ENCODE measurements around the gene ILRUN. TPM values are rescaled to one million over a fixed set of nuclear protein-coding genes. Genes with fewer than 3 reads are reported as not detected.
A peak's percentile ranks its signal among the peaks of the same experiment; 100 is the strongest.

The ILRUN gene
- total RNA-seq, 5 donors from 2014 or later (not counting 1 experiment from before 2014, with no cell fraction given) = 61.0 to 76.6 (median 65.1) TPM

GRCh38 chr6:34701199-34701598, 4.6 kb upstream of the ILRUN start:
- Mint-ChIP-seq H3K4me1 (peaks cover 11 to 22% (median 18%) of the 10 kb centered on the region in 3 donors), H3K27ac (no peak overlapping the region), H3K27me3 (no peaks in the 10 kb centered on the region), H3K36me3 (no peaks in the 10 kb centered on the region), H3K9me3 (no peaks in the 10 kb centered on the region), H3K4me3 (no peak overlapping the region)
- 82% methylated on average over 3 of the region's 9 CpGs for WGBS (ENCODE audit: insufficient coverage)
- H3K27me3 ChIP-seq (replicated peaks in 1 of 2; ENCODE audit: control insufficient read depth in 2 of 2, extremely low read depth in 1 of 2, insufficient read depth in 2 of 2, low read length in 1 of 2) = peaks cover 0 to 5% of the 10 kb centered on the region in 2 experiments
- no peaks in the 10 kb centered on the region for H3K36me3 ChIP-seq (ENCODE audit: control insufficient read depth in 2 of 2, extremely low read depth in 1 of 2, insufficient read depth in 1 of 2, low read length in 1 of 2)
- H3K4me1 ChIP-seq (ENCODE audit: control insufficient read depth in 1 of 2, extremely low read depth in 1 of 2, insufficient read depth in 2 of 2, low read length in 2 of 2) = peaks cover 4 to 5% of the 10 kb centered on the region in 2 experiments
- ChIA-PET CTCF (no interaction called here), POLR2A (no interaction called here)
- no peak overlapping the region for H3K4me3 ChIP-seq (ENCODE audit: control insufficient read depth in 1 of 2, extremely low read depth in 1 of 2, low read length in 1 of 2)
- ATAC-seq (replicated peaks in 1 of 4) (no peak), DNase-seq (no peak)
- H3K9me3 ChIP-seq = no peaks in the 10 kb centered on the region
- H3K27ac ChIP-seq (ENCODE audit: low read length) = no peak overlapping the region

DNA sequence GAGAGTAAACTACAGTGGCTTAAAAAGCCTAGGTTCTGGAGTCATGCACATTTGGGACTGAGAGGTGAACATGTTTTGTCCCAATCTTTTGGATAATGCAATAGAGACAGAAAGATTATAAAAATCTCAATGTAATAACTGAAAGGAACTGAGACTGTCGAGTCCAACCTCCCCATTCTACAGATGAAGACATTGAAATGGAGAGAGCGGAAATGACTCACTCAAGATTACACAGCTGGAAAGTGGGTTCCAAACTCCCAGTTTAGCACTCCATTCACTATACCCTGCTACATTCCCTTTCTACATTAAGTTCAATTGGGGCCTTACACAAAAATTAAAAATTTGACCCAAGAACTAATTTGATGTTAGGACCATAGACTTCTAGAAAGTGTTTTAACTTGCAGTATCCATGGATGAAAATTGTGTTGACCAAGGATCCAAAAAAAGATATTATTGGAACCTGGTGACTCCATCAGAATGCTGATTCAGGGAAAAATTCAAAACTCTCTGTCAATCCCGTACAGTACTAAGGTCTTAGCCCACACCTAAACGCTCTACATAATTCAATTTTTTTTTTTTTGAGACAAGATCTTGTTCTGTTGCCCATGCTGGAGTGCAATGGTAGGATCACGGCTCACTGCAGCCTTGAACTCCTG, 1.5 kb upstream of the ILRUN start:
- Mint-ChIP-seq H3K27ac (peak overlapping the region; percentile 97 to 98), H3K4me3 (peak overlapping the region; percentile 88 to 99 (median 98)), H3K9me3 (no peaks in the 10 kb centered on the region), H3K27me3 (no peaks in the 10 kb centered on the region), H3K4me1 (peaks cover 35 to 42% (median 39%) of the 10 kb centered on the region in 3 donors), H3K36me3 (peaks cover 13% of the 10 kb centered on the region)
- Histone ChIP-seq H3K27me3 (replicated peaks in 1 of 2; ENCODE audit: control insufficient read depth in 2 of 2, extremely low read depth in 1 of 2, insufficient read depth in 2 of 2, low read length in 1 of 2) (peaks cover 0 to 5% of the 10 kb centered on the region in 2 experiments), H3K27ac (ENCODE audit: low read length) (peak overlapping the region; percentile 95), H3K4me1 (ENCODE audit: control insufficient read depth in 1 of 2, extremely low read depth in 1 of 2, insufficient read depth in 2 of 2, low read length in 2 of 2) (peaks cover 16 to 30% of the 10 kb centered on the region in 2 experiments), H3K9me3 (no peaks in the 10 kb centered on the region), H3K4me3 (ENCODE audit: control insufficient read depth in 1 of 2, extremely low read depth in 1 of 2, low read length in 1 of 2) (no peak overlapping the region), H3K36me3 (ENCODE audit: control insufficient read depth in 2 of 2, extremely low read depth in 1 of 2, insufficient read depth in 1 of 2, low read length in 1 of 2) (no peaks in the 10 kb centered on the region)
- ChIA-PET POLR2A (interaction anchor here in 1 of 2 donors (0.7 kb wide), 1 partner anchor 9 kb away, joined by 3 read pairs; no protein-coding TSS in a partner anchor), CTCF (interaction anchor here in 1 of 2 donors (1.0 kb wide), 1 partner anchor 42 kb away, joined by 3 read pairs; no protein-coding TSS in a partner anchor)
- DNase-seq (no peak), ATAC-seq (replicated peaks in 1 of 4) (no peak)
- no CpG with 5 or more reads among the region's 5 CpGs for WGBS (ENCODE audit: insufficient coverage)

- H3K9me3 ChIP-seq = no peaks in the 10 kb centered on the region
- 80% methylated on average over 2 of the region's 5 CpGs for WGBS (ENCODE audit: insufficient coverage)
- H3K27me3 ChIP-seq (replicated peaks in 1 of 2; ENCODE audit: control insufficient read depth in 2 of 2, extremely low read depth in 1 of 2, insufficient read depth in 2 of 2, low read length in 1 of 2) = peaks cover 0 to 5% of the 10 kb centered on the region in 2 experiments
- Mint-ChIP-seq H3K4me1 (peaks cover 39 to 46% (median 43%) of the 10 kb centered on the region in 3 donors), H3K9me3 (no peaks in the 10 kb centered on the region), H3K36me3 (peaks cover 14% of the 10 kb centered on the region), H3K27ac (peak overlapping the region; percentile 97 to 98), H3K4me3 (peak overlapping the region; percentile 88 to 99 (median 98)), H3K27me3 (no peaks in the 10 kb centered on the region)
- DNase-seq (no peak), ATAC-seq (replicated peaks in 1 of 4) (no peak)
- H3K36me3 ChIP-seq (ENCODE audit: control insufficient read depth in 2 of 2, extremely low read depth in 1 of 2, insufficient read depth in 1 of 2, low read length in 1 of 2) = no peaks in the 10 kb centered on the region
- ChIA-PET POLR2A (interaction anchor here (0.7 to 1.0 kb wide), 2 partner anchors 9 to 40 kb away, joined by 3 to 5 read pairs; no protein-coding TSS in a partner anchor), CTCF (interaction anchor here in 1 of 2 donors (1.0 kb wide), 1 partner anchor 41 kb away, joined by 3 read pairs; no protein-coding TSS in a partner anchor)
- H3K27ac ChIP-seq (ENCODE audit: low read length) = peak overlapping the region; percentile 95
- H3K4me1 ChIP-seq (ENCODE audit: control insufficient read depth in 1 of 2, extremely low read depth in 1 of 2, insufficient read depth in 2 of 2, low read length in 2 of 2) = peaks cover 18 to 34% of the 10 kb centered on the region in 2 experiments
- peak overlapping the region in 1 of 2 donors; percentile 96 for H3K4me3 ChIP-seq (ENCODE audit: control insufficient read depth in 1 of 2, extremely low read depth in 1 of 2, low read length in 1 of 2)
Measured at GRCh38 chr6:34697544-34697836, 923 bp upstream of the ILRUN start.

- no peaks in the 10 kb centered on the region for H3K9me3 ChIP-seq
- H3K4me3 ChIP-seq (ENCODE audit: control insufficient read depth in 1 of 2, extremely low read depth in 1 of 2, low read length in 1 of 2) = peak overlapping the region; percentile 96
- Mint-ChIP-seq H3K27ac (peak overlapping the region; percentile 83 to 87), H3K4me1 (peaks cover 48 to 56% (median 52%) of the 10 kb centered on the region in 3 donors), H3K27me3 (no peaks in the 10 kb centered on the region), H3K9me3 (no peaks in the 10 kb centered on the region), H3K4me3 (peak overlapping the region; percentile 88 to 99 (median 98)), H3K36me3 (peaks cover 14% of the 10 kb centered on the region)
- ChIA-PET CTCF (interaction anchor here (0.6 to 1.9 kb wide), 7 partner anchors 24 to 353 kb away, joined by 3 to 7 read pairs (median 3); no protein-coding TSS in a partner anchor), POLR2A (interaction anchor here (0.6 to 1.1 kb wide), 3 partner anchors 40 to 113 kb away, joined by 3 to 7 read pairs (median 4); no protein-coding TSS in a partner anchor)
- peaks cover 0 to 3% of the 10 kb centered on the region in 2 experiments for H3K27me3 ChIP-seq (replicated peaks in 1 of 2; ENCODE audit: control insufficient read depth in 2 of 2, extremely low read depth in 1 of 2, insufficient read depth in 2 of 2, low read length in 1 of 2)
- WGBS (ENCODE audit: insufficient coverage) = under 1% methylated on average over 31 of the region's 41 CpGs
- peak overlapping the region; percentile 79 for H3K27ac ChIP-seq (ENCODE audit: low read length)
- H3K4me1 ChIP-seq (ENCODE audit: control insufficient read depth in 1 of 2, extremely low read depth in 1 of 2, insufficient read depth in 2 of 2, low read length in 2 of 2) = peaks cover 18 to 44% of the 10 kb centered on the region in 2 experiments
- H3K36me3 ChIP-seq (ENCODE audit: control insufficient read depth in 2 of 2, extremely low read depth in 1 of 2, insufficient read depth in 1 of 2, low read length in 1 of 2) = no peaks in the 10 kb centered on the region
- DNase-seq (peak in 1 of 35 experiments; percentile 7), ATAC-seq (replicated peaks in 1 of 4) (peak in 3 of 4 experiments; percentile 10 to 59 (median 25))
Measured at GRCh38 chr6:34696189-34696738, 303 bp downstream of the ILRUN start.

DNA sequence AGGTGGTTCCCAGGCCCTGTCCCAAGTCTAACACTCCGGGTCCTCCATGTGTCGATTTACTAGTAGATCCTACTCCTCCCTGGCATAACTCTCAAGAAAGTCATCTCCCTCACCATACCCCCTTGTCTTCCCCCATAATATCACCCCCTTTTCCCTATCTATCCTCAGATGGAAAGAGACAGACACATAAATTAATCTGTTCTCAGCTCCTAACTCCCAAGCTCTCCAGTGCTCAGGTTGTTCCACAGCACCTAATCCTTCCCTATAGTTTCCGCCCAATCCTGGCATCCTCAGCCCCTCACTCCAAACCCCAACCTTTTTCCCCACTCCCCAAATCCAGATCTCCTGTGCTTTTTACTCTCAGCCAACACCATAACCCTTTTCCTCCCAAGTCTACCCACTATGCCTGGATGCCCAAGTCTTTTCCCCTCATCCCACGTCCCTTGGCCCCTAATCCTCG, 808 bp downstream of the ILRUN start:
- ChIA-PET POLR2A (interaction anchor here (0.5 to 1.1 kb wide), 4 partner anchors 14 to 113 kb away, joined by 3 to 7 read pairs (median 4); no protein-coding TSS in a partner anchor), CTCF (interaction anchor here (0.6 to 1.9 kb wide), 4 partner anchors 23 to 353 kb away, joined by 3 to 7 read pairs (median 3); no protein-coding TSS in a partner anchor)
- ATAC-seq (replicated peaks in 1 of 4) (no peak), DNase-seq (peak in 1 of 35 experiments; percentile 12)
- Histone ChIP-seq H3K9me3 (no peaks in the 10 kb centered on the region), H3K4me1 (ENCODE audit: control insufficient read depth in 1 of 2, extremely low read depth in 1 of 2, insufficient read depth in 2 of 2, low read length in 2 of 2) (peaks cover 18 to 44% of the 10 kb centered on the region in 2 experiments), H3K27me3 (replicated peaks in 1 of 2; ENCODE audit: control insufficient read depth in 2 of 2, extremely low read depth in 1 of 2, insufficient read depth in 2 of 2, low read length in 1 of 2) (no peaks in the 10 kb centered on the region), H3K36me3 (ENCODE audit: control insufficient read depth in 2 of 2, extremely low read depth in 1 of 2, insufficient read depth in 1 of 2, low read length in 1 of 2) (no peaks in the 10 kb centered on the region), H3K27ac (ENCODE audit: low read length) (peak overlapping the region; percentile 79), H3K4me3 (ENCODE audit: control insufficient read depth in 1 of 2, extremely low read depth in 1 of 2, low read length in 1 of 2) (peak overlapping the region; percentile 96)
- H3K4me1 Mint-ChIP-seq = peaks cover 53 to 59% (median 57%) of the 10 kb centered on the region in 3 donors
- peak overlapping the region; percentile 83 to 87 for H3K27ac Mint-ChIP-seq
- no peaks in the 10 kb centered on the region for H3K27me3 Mint-ChIP-seq
- H3K36me3 Mint-ChIP-seq = peaks cover 14% of the 10 kb centered on the region
- no peaks in the 10 kb centered on the region for H3K9me3 Mint-ChIP-seq
- WGBS (ENCODE audit: insufficient coverage) = 34% methylated on average over 5 of the region's 5 CpGs
- H3K4me3 Mint-ChIP-seq = peak overlapping the region; percentile 88 to 99 (median 98)

- Histone ChIP-seq H3K36me3 (ENCODE audit: control insufficient read depth in 2 of 2, extremely low read depth in 1 of 2, insufficient read depth in 1 of 2, low read length in 1 of 2) (peaks cover 0 to 3% of the 10 kb centered on the region in 2 donors), H3K4me3 (ENCODE audit: control insufficient read depth in 1 of 2, extremely low read depth in 1 of 2, low read length in 1 of 2) (no peak overlapping the region)
- CTCF ChIA-PET = no interaction called here
Measured at GRCh38 chr6:34692280-34692679, 4.3 kb downstream of the ILRUN start.

More at GRCh38 chr6:34692280-34692679, 4.3 kb downstream of the ILRUN start:
- Mint-ChIP-seq H3K27me3 (no peaks in the 10 kb centered on the region), H3K9me3 (no peaks in the 10 kb centered on the region), H3K36me3 (peaks cover 25% of the 10 kb centered on the region), H3K4me3 (no peak overlapping the region), H3K4me1 (peaks cover 71 to 78% (median 73%) of the 10 kb centered on the region in 3 donors), H3K27ac (no peak overlapping the region)
- DNase-seq (no peak), ATAC-seq (replicated peaks in 1 of 4) (no peak)
- no peak overlapping the region for H3K27ac ChIP-seq (ENCODE audit: low read length)
- POLR2A ChIA-PET = no interaction called here
- H3K9me3 ChIP-seq = no peaks in the 10 kb centered on the region
- WGBS (ENCODE audit: insufficient coverage) = 100% methylated on average over 1 of the region's 4 CpGs
- peaks cover 14 to 40% of the 10 kb centered on the region in 2 experiments for H3K4me1 ChIP-seq (ENCODE audit: control insufficient read depth in 1 of 2, extremely low read depth in 1 of 2, insufficient read depth in 2 of 2, low read length in 2 of 2)
- H3K27me3 ChIP-seq (replicated peaks in 1 of 2; ENCODE audit: control insufficient read depth in 2 of 2, extremely low read depth in 1 of 2, insufficient read depth in 2 of 2, low read length in 1 of 2) = no peaks in the 10 kb centered on the region

Data from T-cell (primary cell).